Measurements from ENCODE around the gene IFNGR1.
"Not testable (repeated sequence)": the region's sequence is repeated elsewhere in the genome, so short reads cannot be mapped to it uniquely, and the experiment has no call there.

The IFNGR1 gene

DNA sequence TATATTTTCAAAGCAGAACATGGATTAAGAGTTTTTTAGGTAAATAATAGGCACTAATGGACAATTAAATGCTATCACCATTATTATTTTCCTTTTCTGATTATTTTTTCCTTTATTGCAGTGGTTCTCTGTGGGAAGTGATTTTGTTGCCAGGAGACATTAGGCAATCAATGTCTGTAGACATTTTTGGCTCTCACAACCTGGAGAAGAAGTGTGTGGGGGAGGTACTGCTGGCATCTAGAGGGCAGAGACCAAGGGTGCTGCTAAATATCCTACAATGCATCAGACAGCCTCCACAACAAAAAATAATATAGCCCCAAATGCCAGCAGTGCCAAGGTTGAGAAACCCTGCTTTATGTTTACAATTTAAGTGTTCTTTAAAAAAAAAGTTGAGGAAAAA lies 8.3 kb downstream of the IFNGR1 start:
- no peak for DNase-seq

DNA sequence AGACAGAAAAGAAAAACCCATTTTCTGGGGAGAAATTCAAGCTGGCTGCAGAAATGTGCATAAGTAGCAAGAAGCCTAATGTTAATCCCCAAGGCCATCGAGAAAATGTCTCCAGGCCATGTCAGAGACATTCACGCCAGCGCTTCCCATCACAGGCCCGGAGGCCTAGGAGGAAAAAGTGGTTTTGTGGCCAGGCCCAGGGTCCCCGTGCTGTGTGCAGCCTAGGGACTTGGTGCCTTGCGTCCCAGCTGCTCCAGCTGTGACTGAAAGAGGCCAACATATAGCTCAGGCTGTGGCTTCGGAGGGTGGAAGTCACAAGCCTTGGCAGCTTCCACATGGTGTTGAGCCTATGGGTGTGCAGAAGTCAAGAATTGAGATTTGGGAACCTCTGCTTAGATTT lies 10.9 kb downstream of the IFNGR1 start:
- DNase-seq, result no peak

DNA sequence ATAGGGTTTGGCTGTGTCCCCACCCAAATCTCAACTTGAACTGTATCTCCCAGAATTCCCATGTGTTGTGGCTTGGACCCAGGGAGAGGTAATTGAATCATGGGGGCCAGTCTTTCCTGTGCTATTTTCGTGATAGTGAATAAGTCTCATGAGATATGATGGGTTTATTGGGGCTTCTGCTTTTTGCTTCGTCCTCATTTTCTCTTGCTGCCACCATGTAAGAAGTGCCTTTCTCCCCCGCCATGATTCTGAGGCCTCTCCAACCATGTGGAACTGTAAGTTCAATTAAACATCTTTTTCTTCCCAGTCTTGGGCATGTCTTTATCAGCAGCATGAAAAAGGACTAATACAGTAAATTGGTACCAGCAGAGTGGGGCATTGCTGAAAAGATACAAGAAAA lies 11.7 kb downstream of the IFNGR1 start:
- DNase-seq, result not testable (repeated sequence)

DNA sequence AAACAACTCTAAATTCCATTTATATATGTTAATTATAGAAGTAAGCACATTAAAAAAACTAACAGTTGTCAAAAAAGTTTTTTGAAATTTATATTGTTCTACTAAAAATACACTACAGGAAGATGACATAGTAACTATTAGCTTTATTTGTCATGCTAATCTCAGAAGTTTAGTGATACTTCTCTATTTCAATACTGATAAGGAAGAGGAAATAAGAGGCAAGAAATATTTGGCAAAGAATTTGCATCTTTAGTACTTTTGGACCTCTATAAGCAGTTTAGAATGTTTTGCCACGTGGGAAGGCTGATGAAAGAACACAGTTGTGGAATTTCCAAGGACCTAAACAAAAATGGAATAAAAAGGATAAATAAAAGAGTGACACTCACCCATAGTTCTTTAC lies 12.6 kb downstream of the IFNGR1 start:
- no peak for DNase-seq

GRCh38 chr6:137203256-137203655 lies 15.9 kb downstream of the IFNGR1 start:
- DNase-seq, result no peak

DNA sequence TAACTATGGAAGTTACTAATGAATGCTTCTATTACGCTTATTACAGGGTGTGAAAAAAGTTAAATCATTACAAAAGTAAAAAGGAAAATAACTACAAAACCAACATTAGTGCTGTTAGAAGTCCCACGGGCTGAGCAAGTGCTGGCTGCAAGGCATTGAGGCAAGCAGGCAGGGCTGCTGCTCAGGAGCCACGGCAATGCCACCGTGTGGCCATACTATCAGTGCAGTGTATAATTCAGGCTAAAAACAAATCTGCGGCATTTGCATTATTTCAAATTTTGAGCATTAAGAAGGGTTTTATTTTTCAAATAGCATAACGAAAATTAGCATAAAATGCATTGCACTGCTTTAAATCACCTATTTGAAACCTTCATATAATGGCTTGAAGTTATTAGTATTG lies 17.1 kb downstream of the IFNGR1 start:
- DNase-seq, result no peak

- DNase-seq, result no peak
Observed at GRCh38 chr6:137201006-137201405, 18.2 kb downstream of the IFNGR1 start.

DNA sequence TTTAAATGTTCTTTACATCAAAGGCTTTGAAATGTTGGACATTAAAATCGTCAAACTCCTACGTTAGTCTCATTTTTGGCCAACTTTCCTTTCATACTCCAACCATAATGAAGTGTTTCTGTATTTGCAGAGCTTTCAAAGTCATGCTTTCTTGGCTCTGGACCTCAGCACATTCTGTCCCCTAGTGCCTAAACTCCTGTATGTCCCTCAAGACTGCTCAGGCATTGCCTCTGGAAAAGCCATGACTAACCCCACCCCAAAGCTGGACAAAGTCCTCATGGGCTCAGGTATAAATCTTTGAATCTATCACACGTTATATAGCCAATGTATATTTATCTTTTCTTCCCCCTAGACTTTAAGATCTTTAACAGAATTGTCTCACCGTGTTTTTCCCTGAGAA lies 18.9 kb downstream of the IFNGR1 start:
- DNase-seq, result no peak

- DNase-seq, result no peak
Observed at GRCh38 chr6:137197684-137198645, 21.2 kb downstream of the IFNGR1 start.

GRCh38 chr6:137193256-137194070 lies 25.7 kb downstream of the IFNGR1 start:
- no peak for DNase-seq

DNA sequence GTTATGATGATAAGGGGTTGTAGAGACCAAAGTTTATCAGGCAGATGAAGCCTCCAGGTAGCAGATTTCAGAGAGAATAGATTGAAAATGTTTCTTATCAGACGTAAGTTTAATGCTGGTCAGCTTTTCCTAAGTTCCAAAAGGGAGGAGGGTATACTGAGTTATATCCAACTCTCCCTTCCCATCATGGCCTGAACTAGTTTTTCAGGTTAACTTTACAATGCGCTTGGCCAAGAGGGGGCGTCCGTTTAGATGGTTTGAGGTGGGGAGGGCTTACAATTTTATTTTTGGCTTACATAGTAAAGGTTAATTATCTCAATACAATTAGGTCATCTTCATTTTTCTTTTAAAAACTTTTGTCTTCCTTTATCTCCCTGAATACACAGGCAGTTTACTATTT lies 26.4 kb downstream of the IFNGR1 start:
- DNase-seq, result no peak

DNA sequence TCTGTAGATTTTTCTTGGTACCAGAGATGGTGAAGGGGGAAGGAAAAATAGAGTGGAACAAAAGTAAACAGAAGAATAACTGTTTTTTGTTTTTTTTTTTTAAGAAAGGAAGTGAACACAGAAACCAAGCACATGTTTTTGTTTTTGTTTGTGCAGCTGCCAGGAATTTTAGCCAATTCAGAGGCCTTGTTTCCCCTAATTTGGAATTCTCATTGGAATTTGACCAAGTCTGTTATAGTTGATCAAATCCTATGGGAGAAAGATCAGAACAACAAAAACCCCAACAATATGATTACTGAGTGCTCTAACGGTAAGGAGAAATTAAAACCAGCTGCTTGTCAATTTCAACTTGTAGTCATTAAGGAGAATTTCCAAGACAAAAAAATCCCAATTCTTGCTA lies 27.5 kb downstream of the IFNGR1 start:
- no peak for DNase-seq

GRCh38 chr6:137191236-137191635 lies 27.9 kb downstream of the IFNGR1 start:
- DNase-seq, result no peak

DNA sequence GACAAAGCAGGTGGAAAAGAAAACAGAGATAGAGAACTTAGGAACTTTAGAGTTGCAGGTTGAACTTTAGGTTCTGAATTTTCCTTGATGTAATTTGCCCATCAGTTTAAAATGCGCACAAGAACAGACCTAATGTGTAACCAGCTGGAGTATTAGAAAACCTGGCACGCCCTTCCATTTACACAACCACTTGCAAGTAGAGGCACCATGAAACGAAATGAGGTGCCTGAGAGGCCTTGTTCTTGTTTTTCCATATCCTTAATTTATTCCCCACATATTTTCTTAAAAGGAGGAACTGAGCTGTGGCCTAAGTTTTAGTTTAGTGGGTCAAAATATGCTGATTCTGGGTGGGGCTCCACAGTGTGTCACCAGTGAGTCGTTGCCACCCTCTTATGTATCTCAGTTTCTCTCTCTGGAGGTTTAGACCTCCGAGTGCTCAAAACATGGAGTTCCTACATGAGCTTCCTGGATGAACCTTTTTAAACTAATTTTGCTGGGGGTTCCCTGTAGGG lies 28.5 kb downstream of the IFNGR1 start:
- no peak for DNase-seq

DNA sequence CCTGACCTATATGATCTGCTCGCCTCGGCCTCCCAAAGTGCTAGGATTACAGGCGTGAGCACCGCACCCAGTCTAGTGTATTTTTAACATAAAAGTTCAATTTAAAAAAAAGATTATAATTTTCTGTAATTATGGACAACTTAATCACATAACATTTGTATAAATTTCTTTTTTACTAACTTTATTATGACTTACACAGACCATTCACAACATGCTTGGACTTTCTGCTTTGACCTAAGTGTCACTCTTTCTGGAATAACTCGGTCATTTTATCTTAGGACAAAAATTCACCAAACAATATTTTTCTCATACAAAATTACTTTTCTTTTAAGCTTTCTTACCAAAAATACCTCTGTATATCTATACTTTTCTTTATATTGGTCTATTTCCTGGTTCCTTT lies 30.3 kb downstream of the IFNGR1 start:
- no peak for DNase-seq

DNA sequence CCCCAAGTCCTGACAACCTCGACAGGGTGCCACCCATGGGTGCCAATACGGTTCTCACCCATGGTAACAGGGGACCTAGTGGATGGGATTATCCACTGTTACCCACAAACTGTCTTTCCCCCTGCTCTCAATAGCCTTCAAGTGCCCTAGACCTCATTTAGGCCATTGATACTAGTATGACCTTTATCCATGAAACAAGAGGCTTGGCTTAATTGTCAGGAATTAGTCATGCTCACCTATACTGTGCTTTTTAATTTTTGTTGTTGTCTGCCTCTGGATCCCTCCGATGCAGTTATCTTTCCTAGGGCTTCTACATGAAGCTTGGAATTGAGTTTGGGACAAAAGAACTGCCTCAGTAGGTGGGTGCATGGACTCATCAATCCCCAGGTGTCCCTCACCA lies 33.9 kb downstream of the IFNGR1 start:
- no peak for DNase-seq

DNA sequence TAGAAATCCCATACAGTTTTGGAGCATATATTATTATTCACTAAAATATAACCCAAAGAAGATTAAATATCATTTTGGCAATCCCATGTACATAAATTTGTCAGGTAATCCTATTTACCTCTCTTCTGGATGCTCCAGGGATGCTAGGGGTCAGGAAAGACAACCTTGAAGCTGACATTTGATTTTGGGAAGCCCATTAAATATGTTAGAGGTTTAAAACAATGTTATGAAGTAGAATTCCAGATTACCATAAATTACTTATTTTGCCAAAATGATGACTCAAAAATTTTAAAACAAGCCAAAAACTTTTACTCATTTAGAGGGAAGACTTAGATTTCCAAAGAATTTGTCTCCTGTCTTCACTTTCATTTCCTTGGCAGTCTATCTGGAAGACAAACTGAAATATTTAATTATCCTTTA lies 36.5 kb downstream of the IFNGR1 start:
- DNase-seq, result no peak

- no peak for DNase-seq
Observed at GRCh38 chr6:137181891-137182653, 37.1 kb downstream of the IFNGR1 start.

DNA sequence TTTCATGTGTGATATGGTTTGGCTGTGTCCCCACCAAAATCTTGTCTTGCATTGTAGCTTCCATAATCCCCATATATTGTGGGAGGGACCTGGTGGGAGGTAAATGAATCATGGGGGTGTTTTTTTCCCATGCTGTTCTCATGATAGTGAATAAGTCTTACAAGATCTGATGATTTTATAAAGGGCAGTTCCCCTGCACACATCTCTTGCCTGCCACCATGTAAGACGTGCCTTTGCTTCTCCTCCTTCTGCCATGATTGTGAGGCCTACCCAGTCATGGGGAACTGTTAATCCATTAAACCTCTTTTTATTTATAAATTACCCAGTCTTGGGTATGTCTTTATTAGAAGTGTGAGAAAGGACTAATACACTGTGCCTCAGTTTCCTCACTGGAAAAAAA lies 41.6 kb downstream of the IFNGR1 start:
- DNase-seq, result no peak

DNA sequence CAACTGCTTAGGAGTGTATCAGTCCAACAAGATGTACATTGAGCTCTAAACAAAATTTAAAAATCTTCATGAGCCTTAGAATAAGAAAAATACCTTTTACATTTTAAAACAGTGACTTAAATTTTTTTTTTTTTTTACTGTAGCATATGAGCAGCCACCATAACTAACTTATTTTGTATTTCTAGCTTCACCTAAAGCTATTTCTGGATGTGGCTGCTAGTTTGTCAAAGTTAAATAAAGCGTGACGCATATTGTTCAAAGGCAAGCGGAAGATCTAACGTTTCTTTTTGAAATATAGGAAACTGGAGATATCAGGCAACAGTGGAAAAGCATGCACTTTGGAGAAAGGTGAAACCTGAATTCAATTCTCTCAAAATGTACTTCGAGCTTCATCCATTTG lies 42.5 kb downstream of the IFNGR1 start:
- DNase-seq, result no peak

- DNase-seq, result no peak
Observed at GRCh38 chr6:137175868-137176245, 43.3 kb downstream of the IFNGR1 start.

GRCh38 chr6:137175157-137175867 lies 43.9 kb downstream of the IFNGR1 start:
- no peak for DNase-seq
